ENCODE measurements around the gene PHF13. TPM values are rescaled to one million over a fixed set of nuclear protein-coding genes. Genes with fewer than 3 reads are reported as not detected.

Gene PHF13
- total and polyA plus RNA-seq, 9 of the 15 experiments (the other 6 are each of a cell fraction or from before 2014, with no cell fraction given) = 1.8 to 36.1 (median 11.7) TPM

DNA sequence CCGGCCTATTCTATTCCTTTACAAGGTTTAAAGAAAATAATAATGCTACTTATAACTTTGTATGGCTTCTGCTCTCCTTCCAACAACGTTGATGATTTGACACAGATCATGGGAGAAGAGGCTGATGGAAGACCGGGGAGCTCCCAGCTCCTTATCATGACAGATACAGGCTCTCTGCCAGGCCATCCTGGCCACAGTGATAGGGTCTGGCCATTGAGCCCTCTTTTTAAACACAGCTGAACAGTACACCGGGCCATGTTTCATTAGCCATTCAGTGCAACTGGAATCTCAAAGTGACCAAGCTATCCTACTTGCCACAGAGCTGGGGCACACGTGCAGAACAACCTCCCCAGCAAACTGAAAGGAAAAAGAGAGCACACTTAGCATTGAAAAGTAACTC is 53.2 kb downstream of the PHF13 start (continued):
- TF ChIP-seq FOS (IDR thresholded peaks at IDR 0.05; ENCODE audit: extremely low read depth, insufficient read length) = no peak
- no peak for TF ChIP-seq ZBTB1 (CRISPR knock-in tag; IDR thresholded peaks at IDR 0.05; ENCODE audit: borderline replicate concordance, low read depth)
- no peak for TF ChIP-seq ZNF830 (CRISPR knock-in tag; IDR thresholded peaks at IDR 0.05)
- TF ChIP-seq MAFK (IDR thresholded peaks at IDR 0.05; ENCODE audit: low read length) = no peak
- TF ChIP-seq ETV5 (CRISPR knock-in tag; IDR thresholded peaks at IDR 0.05; ENCODE audit: low read depth) = no peak
- TF ChIP-seq POLR2AphosphoS2 (IDR thresholded peaks at IDR 0.05; ENCODE audit: low read length) = no peak
- TF ChIP-seq RBM15 (IDR thresholded peaks at IDR 0.05; ENCODE audit: insufficient read depth, low read length) = no peak
- TF ChIP-seq MTA2 (IDR thresholded peaks at IDR 0.05; ENCODE audit: low read depth) = peak; percentile 65
- TF ChIP-seq ELF4 (CRISPR knock-in tag; IDR thresholded peaks at IDR 0.05) = no peak
- TF ChIP-seq HOXB6 (CRISPR knock-in tag; IDR thresholded peaks at IDR 0.05; ENCODE audit: borderline replicate concordance) = no peak
- no peak for TF ChIP-seq ZNF133 (CRISPR knock-in tag; IDR thresholded peaks at IDR 0.05)
- TF ChIP-seq SIN3B (IDR thresholded peaks at IDR 0.05; ENCODE audit: low read depth) = no peak
- TF ChIP-seq ESRRA (IDR thresholded peaks at IDR 0.05; ENCODE audit: borderline replicate concordance, low read depth) = no peak
- no peak for TF ChIP-seq SMARCB1 (IDR thresholded peaks at IDR 0.05; ENCODE audit: insufficient read length, low read depth)
- TF ChIP-seq CBFB (CRISPR knock-in tag; IDR thresholded peaks at IDR 0.05) = no peak
- no peak for TF ChIP-seq XRCC3 (IDR thresholded peaks at IDR 0.05)
- TF ChIP-seq TBP (optimal IDR thresholded peaks at IDR 0.05; ENCODE audit: low read depth, low read length) = no peak
- no peak for TF ChIP-seq SMAD1 (IDR thresholded peaks at IDR 0.05; ENCODE audit: low read depth, low read length, partially characterized antibody)
- no peak for TF ChIP-seq TRIM28 (IDR thresholded peaks at IDR 0.05)
- no peak for TF ChIP-seq FOXK1 (CRISPR knock-in tag; IDR thresholded peaks at IDR 0.05; ENCODE audit: borderline replicate concordance)
- TF ChIP-seq, protein P1, sequence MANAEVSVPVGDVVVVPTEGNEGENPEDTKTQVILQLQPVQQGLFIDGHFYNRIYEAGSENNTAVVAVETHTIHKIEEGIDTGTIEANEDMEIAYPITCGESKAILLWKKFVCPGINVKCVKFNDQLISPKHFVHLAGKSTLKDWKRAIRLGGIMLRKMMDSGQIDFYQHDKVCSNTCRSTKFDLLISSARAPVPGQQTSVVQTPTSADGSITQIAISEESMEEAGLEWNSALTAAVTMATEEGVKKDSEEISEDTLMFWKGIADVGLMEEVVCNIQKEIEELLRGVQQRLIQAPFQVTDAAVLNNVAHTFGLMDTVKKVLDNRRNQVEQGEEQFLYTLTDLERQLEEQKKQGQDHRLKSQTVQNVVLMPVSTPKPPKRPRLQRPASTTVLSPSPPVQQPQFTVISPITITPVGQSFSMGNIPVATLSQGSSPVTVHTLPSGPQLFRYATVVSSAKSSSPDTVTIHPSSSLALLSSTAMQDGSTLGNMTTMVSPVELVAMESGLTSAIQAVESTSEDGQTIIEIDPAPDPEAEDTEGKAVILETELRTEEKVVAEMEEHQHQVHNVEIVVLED (CRISPR knock-in tag; IDR thresholded peaks at IDR 0.05) = no peak
- no peak for TF ChIP-seq ATF7 (IDR thresholded peaks at IDR 0.05)
- no peak for TF ChIP-seq TSC22D4 (tag; IDR thresholded peaks at IDR 0.05)
- TF ChIP-seq ETV1 (tag; conservative IDR thresholded peaks at IDR 0.05; ENCODE audit: low read depth) = no peak
- TF ChIP-seq ZNF444 (CRISPR knock-in tag; IDR thresholded peaks at IDR 0.05) = no peak
- no peak for TF ChIP-seq CBX1 (IDR thresholded peaks at IDR 0.05; ENCODE audit: low read depth)
- no peak for TF ChIP-seq FOXA1 (IDR thresholded peaks at IDR 0.05; ENCODE audit: borderline replicate concordance)
- TF ChIP-seq KDM5B (IDR thresholded peaks at IDR 0.05; ENCODE audit: insufficient replicate concordance, low read depth, low read length) = no peak
- TF ChIP-seq NR2C1 (IDR thresholded peaks at IDR 0.05) = no peak
- TF ChIP-seq NR2C1 (tag; IDR thresholded peaks at IDR 0.05) = no peak
- no peak for TF ChIP-seq ETV6 (IDR thresholded peaks at IDR 0.05; ENCODE audit: borderline replicate concordance in 1 of 2, low read depth in 2 of 2, low read length in 1 of 2)
- TF ChIP-seq ETV6 (CRISPR knock-in tag; IDR thresholded peaks at IDR 0.05; ENCODE audit: borderline replicate concordance) = no peak
- no peak for TF ChIP-seq CEBPB (tag; IDR thresholded peaks at IDR 0.05)

Measured in K562 (cell line).